Measurements from ENCODE around the gene TAF9B. TPM values are rescaled to one million over a fixed set of nuclear protein-coding genes. Genes with fewer than 3 reads are reported as not detected.
"Not testable (repeated sequence)": the region's sequence is repeated elsewhere in the genome, so short reads cannot be mapped to it uniquely, and the experiment has no call there.

The TAF9B gene, protein sequence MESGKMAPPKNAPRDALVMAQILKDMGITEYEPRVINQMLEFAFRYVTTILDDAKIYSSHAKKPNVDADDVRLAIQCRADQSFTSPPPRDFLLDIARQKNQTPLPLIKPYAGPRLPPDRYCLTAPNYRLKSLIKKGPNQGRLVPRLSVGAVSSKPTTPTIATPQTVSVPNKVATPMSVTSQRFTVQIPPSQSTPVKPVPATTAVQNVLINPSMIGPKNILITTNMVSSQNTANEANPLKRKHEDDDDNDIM
- total RNA-seq (2014; rRNA removed; shearing (Covaris generic)): 54.8 and 81.2 TPM in 2 replicates

DNA sequence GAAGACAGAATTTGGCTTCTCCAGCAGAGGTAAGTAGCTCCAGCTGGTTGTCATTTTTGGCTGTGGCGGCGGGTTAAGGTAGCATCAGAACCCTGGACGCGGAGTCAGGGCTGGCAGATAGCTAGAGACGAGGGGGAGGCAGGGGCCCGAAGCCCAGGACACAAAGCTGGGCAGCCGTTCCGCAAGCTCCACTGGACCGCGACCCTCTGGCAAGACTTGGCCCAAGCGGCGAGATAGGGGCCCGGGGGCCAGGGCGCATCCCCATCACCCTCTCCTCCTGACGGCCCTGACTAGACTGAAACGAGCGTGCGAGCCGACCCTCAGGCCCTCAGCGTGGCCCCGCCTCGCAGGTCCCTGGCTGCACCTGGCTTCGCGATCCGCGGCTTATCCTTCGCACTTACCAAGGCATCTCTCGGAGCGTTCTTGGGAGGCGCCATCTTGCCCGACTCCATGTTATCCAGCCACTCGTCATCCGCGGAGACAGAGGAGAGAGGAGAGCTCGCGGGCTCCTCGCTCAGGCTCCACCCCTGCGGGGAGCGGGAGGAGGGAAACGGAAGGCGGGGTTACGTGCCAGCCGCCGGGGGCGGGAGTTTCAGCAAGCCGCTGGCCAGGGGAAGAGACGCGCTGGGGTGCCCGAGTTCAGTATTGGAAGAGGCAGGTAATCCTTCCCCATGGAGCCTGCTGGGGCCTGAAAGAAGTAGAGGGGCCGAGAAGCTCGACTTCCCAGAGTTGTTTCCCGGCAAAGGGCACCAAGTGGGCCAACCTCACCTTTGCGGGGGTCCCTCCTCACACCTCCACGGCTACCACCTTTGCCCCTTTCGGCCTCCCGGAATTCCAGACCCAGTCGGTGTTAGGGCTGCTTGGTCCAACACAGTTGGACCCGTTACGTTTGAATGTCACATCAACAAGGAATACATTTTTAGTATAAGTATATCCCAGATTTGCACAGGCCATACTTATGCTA is at the start of gene TAF9B:
TAF9B (minus strand) TSS at position 491 of the 964 bp plus-strand sequence; CDS start at position 452, 39 bp downstream.
- DNase-seq (ENCODE audit: low spot score): peak; percentile 80

DNA sequence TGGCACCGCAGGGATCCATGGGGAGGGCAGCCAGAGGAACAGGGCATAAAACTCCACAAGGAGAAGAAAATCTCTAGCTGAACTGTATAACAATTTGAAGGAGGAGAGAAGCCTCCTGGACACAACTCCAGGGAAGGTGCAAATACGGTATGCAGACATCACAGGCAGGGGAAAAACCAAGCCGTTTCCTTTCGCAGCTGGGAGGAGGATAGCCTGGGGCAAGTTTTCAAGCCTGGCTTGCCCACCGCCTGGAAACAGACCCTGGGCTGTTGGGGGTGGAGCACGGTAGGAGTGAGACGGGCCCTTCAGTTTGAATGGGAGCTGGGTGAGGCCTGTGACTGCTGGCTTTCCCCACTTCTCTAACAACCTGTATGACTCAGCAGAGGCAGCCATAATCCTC is 43.4 kb upstream of the TAF9B start:
- DNase-seq (ENCODE audit: low spot score): no peak

DNA sequence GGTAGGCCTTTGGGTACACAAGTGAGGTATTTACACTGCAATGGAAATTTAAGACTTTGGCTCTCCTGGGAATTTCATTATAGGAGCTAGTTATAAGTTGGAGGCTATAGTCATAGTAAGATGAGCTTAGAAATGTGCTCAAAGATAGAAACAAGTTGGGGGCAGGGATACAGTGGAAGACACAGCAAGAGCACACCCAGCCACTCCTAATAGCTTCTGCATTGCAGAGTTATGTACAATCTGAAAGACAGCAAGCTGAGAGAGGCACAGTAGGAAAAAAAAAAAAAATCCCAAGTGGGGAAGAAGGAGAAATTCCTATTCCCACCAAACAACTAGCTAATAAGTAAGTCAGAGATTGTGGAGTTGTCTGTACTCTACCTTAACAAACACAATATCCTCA is 41.9 kb upstream of the TAF9B start:
- DNase-seq (ENCODE audit: low spot score): no peak

DNA sequence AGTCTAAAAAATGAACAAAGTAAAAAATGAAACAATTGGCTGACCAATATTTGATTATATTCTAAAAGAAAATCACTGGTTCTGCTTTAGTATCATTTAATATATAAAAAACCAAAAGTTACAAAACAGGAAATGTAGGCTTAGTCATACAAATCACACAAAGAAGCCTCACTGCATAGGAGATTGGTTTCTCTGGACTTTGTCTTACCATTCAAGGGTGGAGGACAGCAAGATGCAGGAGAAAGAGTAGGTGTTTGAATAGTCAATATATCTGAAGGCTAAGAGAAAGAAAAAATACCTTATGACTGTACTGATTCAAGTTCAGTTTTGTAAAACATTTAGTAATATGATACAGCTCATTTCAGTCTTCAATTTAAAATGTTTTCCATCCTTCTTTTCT is 28.6 kb upstream of the TAF9B start:
- no peak for DNase-seq (ENCODE audit: low spot score)

DNA sequence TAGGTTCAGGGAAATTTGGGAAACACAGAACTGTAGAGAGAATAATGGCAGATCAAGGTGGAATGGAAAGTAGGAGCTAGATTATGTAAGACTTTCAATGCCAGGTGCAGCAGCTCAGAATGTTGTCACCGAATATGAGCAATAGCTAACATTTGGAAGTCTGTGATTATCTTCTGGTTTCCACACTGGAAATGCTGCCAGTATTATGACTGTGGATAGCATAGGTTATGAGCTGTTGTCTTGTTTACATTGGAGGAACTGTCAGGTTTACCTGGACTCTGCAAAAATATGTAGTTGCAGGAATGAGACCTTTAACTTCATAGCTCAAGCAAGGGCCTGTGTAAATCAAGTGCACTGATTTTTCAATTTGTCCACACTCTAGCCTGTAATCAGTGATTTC is 26.0 kb upstream of the TAF9B start:
- no peak for DNase-seq (ENCODE audit: low spot score)

DNA sequence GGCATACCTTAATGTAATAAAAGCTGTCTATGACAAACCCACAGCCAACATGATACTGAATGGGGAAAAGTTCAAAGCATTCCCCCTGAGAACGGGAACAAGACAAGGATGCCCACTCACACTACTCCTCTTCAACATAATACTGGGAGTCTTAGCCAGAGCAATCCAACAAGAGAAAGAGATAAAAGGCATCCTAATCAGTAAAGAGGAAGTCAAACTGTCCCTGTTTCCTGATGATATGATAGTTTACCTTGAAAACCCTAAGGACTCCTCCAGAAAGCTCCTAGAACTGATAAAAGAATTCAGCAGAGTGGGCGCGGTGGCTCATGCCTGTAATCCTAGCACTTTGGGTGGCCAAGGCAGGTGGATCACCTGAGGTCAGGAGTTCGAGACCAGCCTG is 23.7 kb upstream of the TAF9B start:
- DNase-seq (ENCODE audit: low spot score): not testable (repeated sequence)

DNA sequence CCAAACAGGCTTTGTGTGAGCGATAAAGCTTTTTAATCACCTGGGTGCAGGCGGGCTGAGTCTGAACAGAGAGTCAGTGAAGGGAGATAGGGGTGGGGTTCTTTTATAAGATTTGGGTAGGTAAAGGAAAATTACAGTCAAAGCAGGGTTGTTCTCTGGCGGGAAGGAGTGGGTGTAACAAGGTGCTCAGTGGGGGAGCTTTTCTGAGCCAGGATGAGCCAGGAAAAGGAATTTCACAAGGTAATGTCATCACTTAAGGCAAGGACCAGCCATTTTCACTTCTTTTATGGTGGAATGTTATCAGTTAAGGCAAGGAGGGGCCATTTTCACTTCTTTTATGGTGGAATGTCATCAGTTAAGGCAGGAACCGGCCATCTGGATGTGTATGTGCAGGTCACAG is 21.3 kb upstream of the TAF9B start:
- not testable (repeated sequence) for DNase-seq (ENCODE audit: low spot score)

DNA sequence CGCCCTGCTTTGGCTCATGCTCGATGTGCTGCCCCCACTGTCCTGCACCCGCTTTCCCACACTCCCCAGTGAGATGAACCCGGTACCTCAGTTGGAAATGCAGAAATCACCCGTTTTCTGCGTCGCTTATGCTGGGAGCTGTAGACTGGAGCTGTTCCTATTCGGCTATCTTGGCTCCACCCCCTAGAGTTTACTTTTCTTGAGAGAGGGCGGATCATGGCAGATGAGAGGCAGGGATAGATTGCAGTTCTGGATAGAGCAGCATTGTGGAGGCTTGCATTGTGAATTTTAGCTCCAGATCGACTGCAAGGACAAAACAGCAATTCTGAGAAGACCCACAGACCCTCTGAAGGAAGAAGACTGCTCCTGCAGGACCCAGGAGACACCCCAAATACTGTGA is 18.4 kb upstream of the TAF9B start:
- not testable (repeated sequence) for DNase-seq (ENCODE audit: low spot score)

DNA sequence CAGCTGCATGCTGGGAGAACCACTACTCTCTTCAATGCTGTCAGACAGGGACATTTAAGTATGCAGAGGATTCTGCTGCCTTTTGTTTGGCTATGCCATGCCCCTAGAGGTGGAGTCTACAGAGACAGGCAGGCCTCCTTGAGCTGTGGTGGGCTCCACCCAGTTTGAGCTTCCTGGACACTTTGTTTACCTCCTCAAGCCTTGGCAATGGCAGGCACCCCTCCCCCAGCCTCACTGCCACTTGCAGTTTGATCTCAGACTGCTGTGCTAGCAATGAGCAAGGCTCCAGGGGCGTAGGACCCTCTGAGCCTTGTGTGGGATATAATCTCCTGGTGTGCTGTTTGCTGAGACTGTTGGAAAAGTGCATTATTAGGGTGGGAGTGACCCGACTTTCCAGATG is 17.9 kb upstream of the TAF9B start:
- not testable (repeated sequence) for DNase-seq (ENCODE audit: low spot score)

DNA sequence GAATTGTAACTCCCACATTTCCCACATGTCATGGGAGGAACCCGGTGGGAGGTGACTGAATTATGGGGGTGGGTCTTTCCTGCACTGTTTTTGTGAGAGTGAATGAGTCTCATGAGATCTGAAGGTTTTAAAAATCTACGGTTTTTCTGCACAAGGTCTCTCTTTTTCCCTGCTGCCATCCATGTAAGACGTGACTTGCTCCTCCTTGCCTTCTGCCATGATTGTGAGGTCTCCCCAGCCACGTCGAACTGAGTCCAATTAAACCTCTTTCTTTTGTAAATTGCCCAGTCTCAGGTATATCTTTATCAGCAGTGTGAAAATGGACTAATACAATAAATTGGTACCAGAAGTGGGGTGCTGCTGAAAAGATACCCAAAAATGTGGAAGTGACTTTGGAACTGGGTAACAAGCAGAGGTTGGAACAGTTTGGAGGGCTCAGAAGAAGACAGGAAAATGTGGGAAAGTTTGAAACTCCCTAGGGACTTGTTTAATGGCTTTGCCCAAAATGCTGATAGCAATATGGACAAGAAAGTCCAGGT is 7.6 kb upstream of the TAF9B start:
- not testable (repeated sequence) for DNase-seq (ENCODE audit: low spot score)

DNA sequence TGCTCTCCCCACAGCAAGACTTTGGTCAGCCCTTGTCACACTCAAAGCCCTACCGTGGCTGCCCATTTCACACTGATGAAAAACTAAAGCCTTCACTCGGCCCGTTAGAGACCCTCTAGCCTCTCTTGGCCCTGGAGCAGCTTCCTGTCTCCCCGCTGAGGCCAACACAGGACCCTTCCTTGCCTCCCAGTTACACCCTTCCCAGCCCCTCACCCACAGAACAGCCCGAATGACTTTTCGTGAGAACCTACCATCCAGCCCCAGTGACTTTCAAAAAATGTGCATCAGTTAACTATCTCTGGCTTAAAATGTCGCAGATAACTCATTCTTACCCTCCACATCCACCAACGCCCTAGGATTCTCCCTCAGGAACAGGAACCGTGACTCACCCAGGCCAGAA is 756 bp upstream of the TAF9B start:
- DNase-seq (ENCODE audit: low spot score): no peak

DNA sequence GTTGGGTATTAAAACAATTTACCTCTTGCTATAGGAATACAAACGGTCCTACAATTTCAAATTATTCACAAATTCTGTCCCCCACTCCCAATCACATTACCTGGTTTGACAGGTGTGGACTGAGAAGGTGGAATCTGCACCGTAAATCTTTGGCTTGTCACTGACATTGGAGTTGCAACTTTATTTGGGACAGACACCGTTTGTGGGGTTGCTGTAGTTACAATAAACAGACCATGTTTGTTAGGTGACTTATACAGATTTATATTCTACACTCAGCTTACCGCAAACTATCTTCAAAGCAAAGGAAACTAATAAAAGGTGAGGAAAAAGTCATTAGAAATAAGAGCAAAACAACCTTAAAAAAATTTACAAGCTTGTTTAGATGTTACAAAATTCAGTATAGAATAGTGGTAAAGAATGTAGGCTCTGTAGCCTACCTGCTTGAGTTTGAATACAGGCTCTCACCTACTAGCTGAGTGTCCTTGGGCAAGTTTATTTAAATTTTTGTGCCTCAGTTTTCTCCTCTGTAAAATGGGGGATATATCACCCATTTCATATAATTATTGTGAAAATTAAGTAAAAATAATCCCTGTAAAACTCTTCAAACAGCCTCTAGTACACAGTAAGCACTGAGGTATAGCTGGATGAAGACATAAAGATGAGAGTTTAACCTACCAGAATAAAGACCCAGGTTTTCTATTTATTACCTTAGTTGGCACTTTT is 6.1 kb downstream of the TAF9B start:
- DNase-seq (ENCODE audit: low spot score): no peak

DNA sequence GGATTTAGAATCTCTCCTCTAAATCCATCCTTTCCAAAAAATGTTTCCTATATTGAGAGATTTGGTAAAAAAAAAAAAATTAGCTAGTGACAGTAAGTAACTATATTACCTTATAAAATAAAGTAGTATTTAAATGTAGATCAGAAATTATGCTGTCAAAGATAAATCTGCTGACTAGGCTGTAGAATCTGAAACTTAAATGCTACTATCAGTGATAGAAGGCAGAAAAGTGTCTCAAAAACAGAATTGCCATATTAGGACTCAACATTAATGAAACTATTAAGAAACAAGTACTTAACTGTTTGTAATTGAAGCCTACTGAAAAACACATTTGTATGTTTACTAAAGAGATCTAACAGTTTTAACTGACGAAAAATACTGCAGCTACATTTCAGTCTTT is 8.3 kb downstream of the TAF9B start:
- no peak for DNase-seq (ENCODE audit: low spot score)

DNA sequence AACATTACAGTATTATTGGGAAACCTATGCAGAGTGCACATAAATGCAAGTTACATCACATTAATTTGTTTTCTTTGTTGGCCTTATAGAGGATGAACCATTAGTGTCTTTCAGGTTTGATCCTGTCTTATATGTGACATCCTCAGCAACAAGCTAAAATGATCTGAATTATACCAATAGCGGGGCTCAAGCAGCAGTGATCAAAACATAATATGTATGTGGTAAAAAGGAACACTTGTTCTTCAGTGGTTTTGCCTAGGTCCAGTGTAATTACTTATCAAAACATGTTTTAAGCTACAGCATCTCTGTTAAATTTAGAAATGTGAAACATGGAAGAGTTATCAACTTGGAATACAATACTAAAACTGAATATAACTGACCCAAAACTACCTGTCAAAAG is 9.1 kb downstream of the TAF9B start:
- no peak for DNase-seq (ENCODE audit: low spot score)

DNA sequence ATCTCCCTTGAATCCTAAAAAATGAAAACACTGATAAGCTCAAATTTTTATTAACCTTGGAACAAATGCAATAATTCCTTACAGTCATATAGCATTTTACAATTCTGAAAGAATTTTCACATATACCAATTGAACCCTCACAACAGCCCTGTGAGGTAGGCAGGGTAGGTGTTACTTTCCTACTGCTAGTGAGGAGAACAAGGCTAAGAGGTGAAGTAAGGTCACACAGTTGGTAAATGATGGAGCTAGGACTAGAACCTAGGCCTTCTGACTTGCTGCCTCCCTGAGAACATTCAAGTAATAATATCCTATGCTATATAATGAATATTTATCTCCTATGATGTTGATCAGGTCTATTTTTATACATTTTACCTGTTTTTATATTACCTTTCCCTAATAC is 9.7 kb downstream of the TAF9B start:
- no peak for DNase-seq (ENCODE audit: low spot score)

DNA sequence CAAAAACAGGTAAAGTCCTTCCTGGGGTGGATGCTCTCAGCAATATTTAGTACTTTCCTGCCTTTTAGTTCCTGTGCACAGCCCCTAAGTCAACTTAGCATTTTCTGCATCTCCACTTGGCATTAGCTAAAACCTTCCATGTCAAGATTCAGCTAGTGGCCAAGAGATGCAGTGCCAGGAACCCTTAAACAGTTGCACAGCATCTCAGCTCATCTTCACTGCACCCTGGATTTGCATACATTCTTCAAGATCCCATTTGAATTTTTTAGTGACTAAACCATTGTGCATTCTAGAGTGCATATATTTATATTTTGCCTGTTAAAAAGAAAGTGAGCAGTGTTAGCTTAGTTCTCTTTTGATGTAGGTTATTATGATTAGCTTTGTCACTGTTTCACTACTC is 13.7 kb downstream of the TAF9B start:
- DNase-seq (ENCODE audit: low spot score): not testable (repeated sequence)

DNA sequence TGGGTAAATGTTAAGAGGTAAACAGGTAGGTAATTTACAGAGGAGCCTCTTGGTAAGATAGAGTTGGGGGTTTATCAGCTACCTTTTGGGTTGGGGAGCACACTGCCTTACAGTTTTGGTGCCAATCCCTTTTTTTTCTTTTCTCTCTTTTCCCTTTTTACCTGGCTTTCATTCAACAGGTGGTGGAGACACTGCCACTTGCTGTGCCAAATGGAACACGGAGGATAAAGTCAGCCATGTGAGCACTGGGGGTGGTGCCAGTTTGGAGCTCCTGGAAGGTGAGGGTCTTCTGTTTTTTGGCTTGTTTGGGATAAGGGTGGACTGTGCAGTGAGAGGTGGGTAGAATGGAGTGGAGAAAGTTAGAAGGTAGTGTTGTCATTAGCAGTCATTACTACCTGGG is 14.3 kb downstream of the TAF9B start:
- DNase-seq (ENCODE audit: low spot score): no peak

DNA sequence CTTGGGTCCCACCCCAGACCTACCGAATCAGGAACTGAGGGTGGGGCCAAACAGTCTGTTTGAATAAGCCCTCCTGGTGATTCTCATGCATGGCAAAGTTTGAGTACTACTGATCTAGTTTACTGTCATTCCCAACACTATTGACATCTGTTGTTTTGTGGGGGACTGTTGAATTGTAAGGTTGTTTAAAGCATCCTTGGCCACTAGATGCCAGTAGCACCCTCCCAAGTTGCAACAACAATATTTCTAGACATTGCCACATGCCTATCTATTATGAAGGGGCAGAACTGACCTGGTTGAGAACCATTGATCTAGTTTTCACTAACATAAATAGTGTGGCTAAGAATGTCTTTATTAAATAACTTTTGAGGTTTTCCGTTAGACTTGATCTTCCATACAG is 15.1 kb downstream of the TAF9B start:
- no peak for DNase-seq (ENCODE audit: low spot score)

DNA sequence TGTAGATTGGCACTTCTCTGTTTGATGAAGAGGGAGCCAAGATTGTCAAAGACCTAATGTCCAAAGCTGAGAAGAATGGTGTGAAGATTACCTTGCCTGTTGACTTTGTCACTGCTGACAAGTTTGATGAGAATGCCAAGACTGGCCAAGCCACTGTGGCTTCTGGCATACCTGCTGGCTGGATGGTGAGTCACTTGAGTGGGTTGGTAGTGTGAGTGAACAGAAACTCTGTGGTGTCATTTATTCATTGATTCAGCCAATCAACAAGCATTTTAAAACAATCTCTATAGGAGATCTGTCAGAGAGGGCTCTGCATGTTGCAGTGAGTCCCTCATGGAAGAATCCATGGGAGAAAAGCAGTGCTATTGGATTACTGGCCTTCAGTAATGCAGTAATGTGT is 16.3 kb downstream of the TAF9B start:
- no peak for DNase-seq (ENCODE audit: low spot score)

DNA sequence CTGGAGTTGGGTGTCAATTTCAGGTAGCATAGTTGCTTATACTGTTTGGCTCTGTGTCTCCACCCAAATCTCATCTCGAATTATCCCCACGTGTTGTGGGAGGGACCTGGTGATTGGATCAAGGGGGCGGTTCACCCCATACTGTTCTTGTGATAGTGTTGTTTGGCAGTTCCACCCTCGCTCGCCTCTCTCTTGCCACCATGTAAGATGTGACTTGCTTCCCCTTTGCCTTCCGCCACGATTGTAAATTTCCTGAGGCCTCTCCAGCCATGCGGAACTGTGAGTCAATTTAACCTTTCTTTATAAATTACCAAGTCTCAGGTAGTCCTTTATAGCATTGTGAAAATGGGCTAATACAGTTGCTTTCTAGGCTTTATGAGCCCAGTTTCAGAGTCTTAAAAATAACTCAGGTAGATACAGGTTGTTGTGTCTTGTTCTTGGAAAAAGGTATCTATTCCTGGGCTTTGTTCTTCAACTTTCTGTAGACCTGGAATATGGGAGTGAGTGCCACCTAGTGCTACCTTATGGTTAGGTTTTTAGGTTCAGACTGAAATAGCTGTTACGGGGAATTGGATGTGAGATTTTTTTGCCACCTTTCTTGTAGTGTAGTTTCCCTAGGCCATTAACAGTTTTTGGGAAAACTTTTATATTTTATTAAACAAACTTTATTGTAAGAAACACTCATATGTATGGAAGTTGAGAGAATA is 19.8 kb downstream of the TAF9B start:
- DNase-seq (ENCODE audit: low spot score): peak; percentile 13

DNA sequence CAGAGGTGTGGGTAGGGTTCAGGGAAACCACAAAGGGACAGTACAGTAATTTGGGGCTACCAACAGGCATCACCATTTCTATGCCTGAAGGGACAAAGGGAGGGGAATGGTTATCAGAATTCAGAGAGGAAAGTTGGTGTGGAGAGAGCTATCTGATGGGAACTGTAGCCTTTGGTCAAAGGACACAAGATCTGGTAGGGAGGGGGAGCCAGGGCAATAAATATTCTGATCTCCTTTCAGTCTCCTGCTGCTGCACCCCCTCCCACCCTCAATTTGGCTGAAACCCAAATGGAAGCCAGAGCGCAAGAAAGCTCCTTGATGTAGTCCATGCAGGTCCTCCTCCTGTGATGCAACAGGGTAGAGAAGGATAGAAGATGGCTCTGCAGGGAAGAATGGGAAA is 20.8 kb downstream of the TAF9B start:
- DNase-seq (ENCODE audit: low spot score): no peak
